Chondrocyte (in vitro differentiated cells): ENCODE data around the gene MFSD1. TPM values are rescaled to one million over a fixed set of nuclear protein-coding genes. Genes with fewer than 3 reads are reported as not detected.

Source experiments
- DNase-seq: peaks from one replicate; pipeline ENCODE4 v3.0.0; 2021; ENCODE audit warnings: mixed read lengths, low spot score
- H3K27ac Mint-ChIP-seq: one replicate; pipeline ENCODE4 v1.8.0; 2021; ENCODE audit warnings: mild to moderate bottlenecking, moderate library complexity, mixed read lengths; ENCODE audit not compliant: unreplicated experiment
- H3K27me3 Mint-ChIP-seq: 2 replicates; pipeline ENCODE4 v1.8.0; 2021; ENCODE audit warnings: low read depth, mixed read lengths
- H3K36me3 Mint-ChIP-seq: 2 replicates; pipeline ENCODE4 v1.8.0; 2021; ENCODE audit warnings: low read depth, mixed read lengths
- H3K4me1 Mint-ChIP-seq: 2 replicates; pipeline ENCODE4 v1.8.0; 2021; ENCODE audit warnings: low read depth, mild to moderate bottlenecking, mixed read lengths
- H3K4me3 Mint-ChIP-seq: one replicate; pipeline ENCODE4 v1.8.0; 2021; ENCODE audit warnings: mild to moderate bottlenecking, moderate library complexity, mixed read lengths; ENCODE audit not compliant: unreplicated experiment
- H3K9me3 Mint-ChIP-seq: 2 replicates; pipeline ENCODE4 v1.8.0; 2021; ENCODE audit warnings: low read depth, mixed read lengths
- total RNA-seq: library from RNA; stranded (reverse); gene quantifications from 3 replicates; pipeline ENCODE4 v1.2.1, GENCODE V29; 2021
- TF ChIP-seq, protein P1 (sequence below): fragments of 200-600 bp; sonication (generic); IDR thresholded peaks from 2 replicates; pipeline ENCODE4 v1.5.0; 2021; ENCODE audit warnings: antibody characterized with exemption, mild to moderate bottlenecking, moderate library complexity

The MFSD1 gene
- total RNA-seq, 1 donor from 2014 or later, result 52.8 TPM

DNA sequence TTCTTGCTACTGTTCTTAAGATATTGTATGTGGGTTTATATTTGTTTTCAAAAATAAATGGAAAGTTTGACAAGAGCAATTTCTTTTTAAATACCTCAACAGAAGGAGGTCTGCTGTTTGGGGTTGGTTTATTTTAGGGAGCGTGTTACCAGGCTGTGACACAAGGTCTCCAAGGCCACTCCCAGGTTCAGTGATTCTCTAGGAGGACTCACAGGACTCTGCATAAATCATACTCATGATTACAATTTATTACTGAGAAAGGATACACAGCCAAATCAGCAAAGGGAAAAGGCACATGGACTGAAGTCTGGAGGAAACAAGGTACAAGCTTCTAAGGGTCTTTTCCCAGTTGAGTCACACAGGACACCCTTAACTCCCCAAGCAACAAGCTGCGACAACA lies 18.8 kb upstream of the MFSD1 start:
- Mint-ChIP-seq H3K9me3 (peaks cover 17% of the 10 kb centered on the region), H3K36me3 (peaks cover 3% of the 10 kb centered on the region), H3K27ac (no peak overlapping the region), H3K4me3 (no peak overlapping the region), H3K27me3 (no peaks in the 10 kb centered on the region), H3K4me1 (no peaks in the 10 kb centered on the region)
- DNase-seq, result no peak
- TF ChIP-seq, protein P1, sequence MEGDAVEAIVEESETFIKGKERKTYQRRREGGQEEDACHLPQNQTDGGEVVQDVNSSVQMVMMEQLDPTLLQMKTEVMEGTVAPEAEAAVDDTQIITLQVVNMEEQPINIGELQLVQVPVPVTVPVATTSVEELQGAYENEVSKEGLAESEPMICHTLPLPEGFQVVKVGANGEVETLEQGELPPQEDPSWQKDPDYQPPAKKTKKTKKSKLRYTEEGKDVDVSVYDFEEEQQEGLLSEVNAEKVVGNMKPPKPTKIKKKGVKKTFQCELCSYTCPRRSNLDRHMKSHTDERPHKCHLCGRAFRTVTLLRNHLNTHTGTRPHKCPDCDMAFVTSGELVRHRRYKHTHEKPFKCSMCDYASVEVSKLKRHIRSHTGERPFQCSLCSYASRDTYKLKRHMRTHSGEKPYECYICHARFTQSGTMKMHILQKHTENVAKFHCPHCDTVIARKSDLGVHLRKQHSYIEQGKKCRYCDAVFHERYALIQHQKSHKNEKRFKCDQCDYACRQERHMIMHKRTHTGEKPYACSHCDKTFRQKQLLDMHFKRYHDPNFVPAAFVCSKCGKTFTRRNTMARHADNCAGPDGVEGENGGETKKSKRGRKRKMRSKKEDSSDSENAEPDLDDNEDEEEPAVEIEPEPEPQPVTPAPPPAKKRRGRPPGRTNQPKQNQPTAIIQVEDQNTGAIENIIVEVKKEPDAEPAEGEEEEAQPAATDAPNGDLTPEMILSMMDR, result no peak

DNA sequence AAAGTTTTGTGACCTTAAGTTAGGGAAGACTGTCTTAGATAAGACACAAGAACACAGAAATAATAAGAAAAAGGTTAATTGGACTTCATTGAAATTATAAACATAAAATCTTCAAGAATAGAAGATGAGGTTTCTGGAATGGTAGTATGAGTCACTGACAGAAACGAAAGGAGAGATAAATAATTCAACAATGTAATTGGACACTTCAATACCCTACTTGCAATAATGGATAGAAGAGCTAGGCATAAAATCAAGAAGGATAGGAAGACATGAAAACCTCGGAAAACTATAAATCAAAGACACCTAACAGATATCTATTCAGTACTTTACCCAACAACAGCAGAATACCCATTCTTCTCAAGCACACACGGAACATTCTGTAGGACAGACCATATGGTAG lies 15.9 kb upstream of the MFSD1 start:
- Mint-ChIP-seq H3K36me3 (peaks cover 3% of the 10 kb centered on the region), H3K27me3 (no peaks in the 10 kb centered on the region), H3K4me3 (no peak overlapping the region), H3K27ac (no peak overlapping the region), H3K9me3 (peaks cover 14% of the 10 kb centered on the region), H3K4me1 (peaks cover under 1% of the 10 kb centered on the region)
- no peak for DNase-seq
- TF ChIP-seq, protein P1, result no peak

DNA sequence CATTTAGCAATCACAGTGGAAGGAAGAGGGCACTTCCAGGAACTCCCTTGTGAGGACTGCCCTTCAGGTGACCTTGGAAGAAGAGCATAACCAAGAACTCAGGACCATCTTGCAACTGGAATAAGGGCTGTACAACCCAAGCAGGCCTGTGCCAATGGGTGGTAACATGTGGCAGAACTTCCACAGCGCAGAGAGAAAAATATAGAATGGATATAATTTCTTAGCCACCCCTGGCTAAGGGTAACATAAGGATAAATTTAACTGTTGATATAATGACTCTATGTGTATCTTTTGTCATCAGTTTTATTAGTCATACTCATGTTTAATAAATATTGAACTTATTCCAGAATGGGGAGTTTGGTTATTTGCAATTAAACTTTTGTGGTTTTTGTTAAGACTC lies 13.4 kb upstream of the MFSD1 start:
- Mint-ChIP-seq H3K4me1 (peaks cover 21% of the 10 kb centered on the region), H3K4me3 (no peak overlapping the region), H3K9me3 (peaks cover 14% of the 10 kb centered on the region), H3K36me3 (peaks cover 3% of the 10 kb centered on the region), H3K27ac (no peak overlapping the region), H3K27me3 (no peaks in the 10 kb centered on the region)
- no peak for DNase-seq
- TF ChIP-seq, protein P1, result no peak

DNA sequence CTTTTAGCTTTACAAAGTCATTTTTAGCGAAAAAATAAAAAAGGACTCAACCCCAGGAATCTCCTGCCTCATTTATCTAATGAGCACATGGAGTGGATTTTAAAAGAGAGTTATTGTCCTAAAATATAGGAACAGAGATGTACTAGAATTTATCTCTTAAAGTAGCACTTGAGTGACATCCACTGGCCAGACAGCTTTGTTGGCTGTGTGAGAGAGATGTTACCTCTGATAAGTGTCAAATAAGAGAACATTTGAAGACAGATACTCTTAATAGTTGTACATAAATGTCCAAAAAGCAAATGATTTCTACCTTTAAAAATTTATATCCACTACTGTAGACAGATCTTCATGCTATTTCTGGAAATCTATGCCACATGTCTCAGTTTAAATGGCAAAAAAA lies 12.3 kb upstream of the MFSD1 start:
- TF ChIP-seq, protein P1, result peak; percentile 81
- no peak for DNase-seq
- no peaks in the 10 kb centered on the region for H3K27me3 Mint-ChIP-seq
- no peak overlapping the region for H3K4me3 Mint-ChIP-seq
- no peak overlapping the region for H3K27ac Mint-ChIP-seq
- H3K36me3 Mint-ChIP-seq, result peaks cover 3% of the 10 kb centered on the region
- peaks cover 16% of the 10 kb centered on the region for H3K9me3 Mint-ChIP-seq
- peaks cover 21% of the 10 kb centered on the region for H3K4me1 Mint-ChIP-seq

DNA sequence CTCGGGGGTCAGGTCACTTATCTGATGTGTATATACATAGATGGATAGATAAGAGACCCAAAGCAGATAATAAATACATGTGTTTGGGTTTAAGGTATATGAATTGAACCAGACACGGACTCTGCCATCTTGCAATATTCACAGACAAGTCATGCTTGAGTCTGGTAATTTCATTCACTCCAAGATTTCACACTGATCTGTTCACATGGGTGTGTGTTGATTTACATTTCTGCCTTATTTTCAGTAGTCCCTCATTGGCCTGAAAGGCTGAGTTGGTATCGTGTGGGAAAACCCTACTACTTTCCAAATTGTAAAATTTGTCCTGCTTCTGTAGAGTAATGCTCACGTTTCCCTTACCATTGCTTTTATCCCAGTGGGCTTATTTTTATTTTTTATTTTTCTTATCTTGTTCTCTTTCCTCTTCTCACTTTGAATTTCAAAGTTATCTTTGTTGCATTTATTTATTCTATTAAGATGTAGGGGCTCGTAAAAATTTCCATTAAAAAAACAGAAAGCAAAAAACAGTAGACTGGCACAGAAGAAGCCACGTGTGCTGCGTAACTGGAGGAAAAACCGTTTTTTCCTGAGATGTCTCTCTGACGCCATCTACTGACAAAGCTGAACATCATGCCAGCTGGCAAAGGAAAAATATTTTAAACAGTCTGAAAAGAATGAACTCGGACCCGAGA lies 10.8 kb upstream of the MFSD1 start:
- H3K9me3 Mint-ChIP-seq, result peaks cover 17% of the 10 kb centered on the region
- TF ChIP-seq, protein P1, result peak; percentile 97
- H3K36me3 Mint-ChIP-seq, result peaks cover 1% of the 10 kb centered on the region
- H3K4me1 Mint-ChIP-seq, result peaks cover 21% of the 10 kb centered on the region
- H3K4me3 Mint-ChIP-seq, result peak overlapping the region; percentile 63
- no peak for DNase-seq
- no peaks in the 10 kb centered on the region for H3K27me3 Mint-ChIP-seq
- peak overlapping the region; percentile 53 for H3K27ac Mint-ChIP-seq
